ENCODE data around the gene TMEM101.

DNA sequence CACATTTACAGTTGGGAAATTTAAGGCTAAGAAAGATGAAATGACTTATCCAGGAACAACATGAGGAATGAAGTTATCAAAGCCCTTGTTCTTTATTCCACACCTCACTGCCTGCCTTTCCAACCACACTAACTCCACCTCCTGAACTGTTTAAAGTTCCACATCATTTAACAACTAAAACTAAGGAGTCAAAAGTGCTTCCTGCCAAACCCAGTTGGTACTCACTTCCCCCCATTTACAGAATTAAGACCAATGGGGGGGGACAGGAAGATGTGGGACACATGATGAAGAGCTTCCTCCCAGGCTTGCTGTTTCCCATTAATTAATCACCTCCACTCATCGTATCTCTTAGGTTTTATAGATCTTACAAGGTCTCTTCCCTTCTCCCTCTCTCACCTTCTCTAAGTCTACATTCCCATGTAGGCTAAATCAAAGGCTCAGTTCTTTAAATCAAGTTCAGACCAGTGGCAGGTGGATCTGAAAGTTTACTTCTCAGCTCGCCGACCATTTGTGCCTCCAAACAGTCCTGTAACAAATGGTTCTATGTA lies 19.2 kb upstream of the TMEM101 start:
- TF ChIP-seq, protein P1, sequence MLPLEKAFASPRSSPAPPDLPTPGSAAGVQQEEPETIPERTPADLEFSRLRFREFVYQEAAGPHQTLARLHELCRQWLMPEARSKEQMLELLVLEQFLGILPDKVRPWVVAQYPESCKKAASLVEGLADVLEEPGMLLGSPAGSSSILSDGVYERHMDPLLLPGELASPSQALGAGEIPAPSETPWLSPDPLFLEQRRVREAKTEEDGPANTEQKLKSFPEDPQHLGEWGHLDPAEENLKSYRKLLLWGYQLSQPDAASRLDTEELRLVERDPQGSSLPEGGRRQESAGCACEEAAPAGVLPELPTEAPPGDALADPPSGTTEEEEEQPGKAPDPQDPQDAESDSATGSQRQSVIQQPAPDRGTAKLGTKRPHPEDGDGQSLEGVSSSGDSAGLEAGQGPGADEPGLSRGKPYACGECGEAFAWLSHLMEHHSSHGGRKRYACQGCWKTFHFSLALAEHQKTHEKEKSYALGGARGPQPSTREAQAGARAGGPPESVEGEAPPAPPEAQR (tag by site-specific recombination; IDR thresholded peaks at IDR 0.05): no peak
- no peak for TF ChIP-seq ZNF76 (tag by site-specific recombination; IDR thresholded peaks at IDR 0.05; ENCODE audit: borderline replicate concordance, low read depth)
